ENCODE measurements around the gene TNS3. TPM values are rescaled to one million over a fixed set of nuclear protein-coding genes. Genes with fewer than 3 reads are reported as not detected.

Gene TNS3
- total RNA-seq, 4 donors from 2014 or later = 34.6 to 52.5 (median 48.6) TPM

- Histone ChIP-seq H3K36me3 (no peaks in the 10 kb centered on the region), H3K27me3 (no peaks in the 10 kb centered on the region), H3K4me1 (peaks cover 43 to 45% (median 44%) of the 10 kb centered on the region in 4 donors), H3K4me3 (no peak overlapping the region), H3K9me3 (no peaks in the 10 kb centered on the region), H3K27ac (replicated peaks in 1 of 4) (no peak overlapping the region)
- no peak for DNase-seq (ENCODE audit: extremely low spot score)
- intact Hi-C loops (cut with DNase I) = loop anchor here (5.0 kb wide), 1 partner anchor 206 kb away; no protein-coding TSS in a partner anchor
- 83% methylated on average over 13 of the region's 14 CpGs for WGBS
- no peak for TF ChIP-seq POLR2AphosphoS5 (IDR thresholded peaks at IDR 0.05)
- TF ChIP-seq POLR2A (IDR thresholded peaks at IDR 0.05; ENCODE audit: low read depth) = no peak
- TF ChIP-seq CTCF (IDR thresholded peaks at IDR 0.05) = no peak
- TF ChIP-seq EP300 (IDR thresholded peaks at IDR 0.05) = no peak
Observed at GRCh38 chr7:47492716-47493325, 89.1 kb downstream of the TNS3 start.

GRCh38 chr7:47490501-47491265, 91.2 kb downstream of the TNS3 start:
- H3K4me1 ChIP-seq = peaks cover 26 to 30% (median 27%) of the 10 kb centered on the region in 4 donors
- no peak overlapping the region for H3K4me3 ChIP-seq
- DNase-seq (ENCODE audit: extremely low spot score) = no peak
- intact Hi-C loops (cut with DNase I) = loop anchor here (5.0 kb wide), 1 partner anchor 203 kb away; no protein-coding TSS in a partner anchor
- no peaks in the 10 kb centered on the region for H3K9me3 ChIP-seq
- H3K36me3 ChIP-seq = no peaks in the 10 kb centered on the region
- no peaks in the 10 kb centered on the region for H3K27me3 ChIP-seq
- WGBS = 95% methylated on average over 17 of the region's 24 CpGs
- TF ChIP-seq EP300 (IDR thresholded peaks at IDR 0.05) = no peak
- TF ChIP-seq POLR2A (IDR thresholded peaks at IDR 0.05; ENCODE audit: low read depth) = no peak
- TF ChIP-seq POLR2AphosphoS5 (IDR thresholded peaks at IDR 0.05) = no peak
- no peak for TF ChIP-seq CTCF (IDR thresholded peaks at IDR 0.05)
- no peak overlapping the region for H3K27ac ChIP-seq (replicated peaks in 1 of 4)

GRCh38 chr7:47489624-47490023, 92.3 kb downstream of the TNS3 start:
- Histone ChIP-seq H3K27ac (replicated peaks in 1 of 4) (no peak overlapping the region), H3K27me3 (no peaks in the 10 kb centered on the region), H3K9me3 (no peaks in the 10 kb centered on the region), H3K4me1 (peaks cover 27 to 36% (median 29%) of the 10 kb centered on the region in 4 donors), H3K36me3 (no peaks in the 10 kb centered on the region), H3K4me3 (no peak overlapping the region)
- TF ChIP-seq POLR2AphosphoS5 (IDR thresholded peaks at IDR 0.05) (no peak), POLR2A (IDR thresholded peaks at IDR 0.05; ENCODE audit: low read depth) (no peak), EP300 (IDR thresholded peaks at IDR 0.05) (no peak), CTCF (IDR thresholded peaks at IDR 0.05) (no peak)
- intact Hi-C loops (cut with DNase I) = loop anchor here (5.0 kb wide), 1 partner anchor 202 kb away; no protein-coding TSS in a partner anchor
- WGBS = 85% methylated on average over 7 of the region's 7 CpGs
- no peak for DNase-seq (ENCODE audit: extremely low spot score)

- 70% methylated on average over 8 of the region's 8 CpGs for WGBS
- intact Hi-C loops (cut with DNase I) = no loop called here
- peaks cover 27 to 37% (median 35%) of the 10 kb centered on the region in 4 donors for H3K4me1 ChIP-seq
- H3K27me3 ChIP-seq = no peaks in the 10 kb centered on the region
- TF ChIP-seq CTCF (IDR thresholded peaks at IDR 0.05) (no peak), EP300 (IDR thresholded peaks at IDR 0.05) (no peak)
- no peak overlapping the region for H3K4me3 ChIP-seq
- DNase-seq (ENCODE audit: extremely low spot score) = no peak
- H3K9me3 ChIP-seq = no peaks in the 10 kb centered on the region
- H3K36me3 ChIP-seq = no peaks in the 10 kb centered on the region
- no peak overlapping the region for H3K27ac ChIP-seq (replicated peaks in 1 of 4)
Observed at GRCh38 chr7:47488969-47489342, 93.0 kb downstream of the TNS3 start.
